Epidermal melanocyte (primary cell): Measurements from ENCODE around the gene RFX8.
"Not testable (repeated sequence)": the region's sequence is repeated elsewhere in the genome, so short reads cannot be mapped to it uniquely, and the experiment has no call there.

Experiments used
- DNase-seq: peaks from one replicate; pipeline ENCODE4 v3.0.0; 2011; ENCODE audit warnings: low spot score; ENCODE audit not compliant: insufficient read length

The RFX8 gene

GRCh38 chr2:101486258-101486701, 11.4 kb upstream of the RFX8 start:
- no peak for DNase-seq

- no peak for DNase-seq
Observed at GRCh38 chr2:101485856-101486255, 10.9 kb upstream of the RFX8 start.

GRCh38 chr2:101480764-101481163, 5.9 kb upstream of the RFX8 start:
- no peak for DNase-seq

- no peak for DNase-seq
Observed at GRCh38 chr2:101479810-101480209, 4.9 kb upstream of the RFX8 start.

GRCh38 chr2:101479328-101479727, 4.4 kb upstream of the RFX8 start:
- no peak for DNase-seq

GRCh38 chr2:101478181-101479001, 3.5 kb upstream of the RFX8 start:
- DNase-seq: no peak

- DNase-seq: no peak
Observed at GRCh38 chr2:101477556-101477955, 2.6 kb upstream of the RFX8 start.

GRCh38 chr2:101476605-101477208, 1.8 kb upstream of the RFX8 start:
- no peak for DNase-seq

- no peak for DNase-seq
Observed at GRCh38 chr2:101473911-101474701, 806 bp downstream of the RFX8 start.

- no peak for DNase-seq
Observed at GRCh38 chr2:101473591-101473910, 1.4 kb downstream of the RFX8 start.

- no peak for DNase-seq
Observed at GRCh38 chr2:101469863-101470262, 5.0 kb downstream of the RFX8 start.

- DNase-seq: no peak
Observed at GRCh38 chr2:101467306-101467705, 7.6 kb downstream of the RFX8 start.

GRCh38 chr2:101466426-101466825, 8.5 kb downstream of the RFX8 start:
- DNase-seq: no peak

- DNase-seq: no peak
Observed at GRCh38 chr2:101464841-101465240, 10.1 kb downstream of the RFX8 start.

- no peak for DNase-seq
Observed at GRCh38 chr2:101463911-101464641, 10.8 kb downstream of the RFX8 start.

GRCh38 chr2:101463421-101463820, 11.5 kb downstream of the RFX8 start:
- DNase-seq: no peak

GRCh38 chr2:101461381-101461780, 13.5 kb downstream of the RFX8 start:
- DNase-seq: no peak

GRCh38 chr2:101454408-101454807, 20.5 kb downstream of the RFX8 start:
- not testable (repeated sequence) for DNase-seq

- no peak for DNase-seq
Observed at GRCh38 chr2:101450965-101451364, 23.9 kb downstream of the RFX8 start.

GRCh38 chr2:101446869-101447268, 28.0 kb downstream of the RFX8 start:
- DNase-seq: no peak

- no peak for DNase-seq
Observed at GRCh38 chr2:101442667-101443061, 32.2 kb downstream of the RFX8 start.
